G401 (cell line): ENCODE results near the gene AKAP11. TPM values are rescaled to one million over a fixed set of nuclear protein-coding genes. Genes with fewer than 3 reads are reported as not detected.

Experiments used
- DNase-seq: peaks from one replicate; pipeline ENCODE4 v3.0.0-alpha.2; 2015; ENCODE audit warnings: low spot score
- in situ Hi-C: cut with HindIII; loops from 2 replicates; pipeline ENCODE4 v1.10.0; 2016; ENCODE audit warnings: low sequenced_read_pairs, mixed read lengths
- total RNA-seq: library from RNA; depleted of rRNA; stranded (reverse); fragments of >200 nt; shearing (Covaris generic); gene quantifications from 2 replicates; pipeline ENCODE4 v1.2.3, GENCODE V29; 2014; rRNA removed

Gene AKAP11
- total RNA-seq, 1 experiment from 2014 or later, result 12.5 TPM

DNA sequence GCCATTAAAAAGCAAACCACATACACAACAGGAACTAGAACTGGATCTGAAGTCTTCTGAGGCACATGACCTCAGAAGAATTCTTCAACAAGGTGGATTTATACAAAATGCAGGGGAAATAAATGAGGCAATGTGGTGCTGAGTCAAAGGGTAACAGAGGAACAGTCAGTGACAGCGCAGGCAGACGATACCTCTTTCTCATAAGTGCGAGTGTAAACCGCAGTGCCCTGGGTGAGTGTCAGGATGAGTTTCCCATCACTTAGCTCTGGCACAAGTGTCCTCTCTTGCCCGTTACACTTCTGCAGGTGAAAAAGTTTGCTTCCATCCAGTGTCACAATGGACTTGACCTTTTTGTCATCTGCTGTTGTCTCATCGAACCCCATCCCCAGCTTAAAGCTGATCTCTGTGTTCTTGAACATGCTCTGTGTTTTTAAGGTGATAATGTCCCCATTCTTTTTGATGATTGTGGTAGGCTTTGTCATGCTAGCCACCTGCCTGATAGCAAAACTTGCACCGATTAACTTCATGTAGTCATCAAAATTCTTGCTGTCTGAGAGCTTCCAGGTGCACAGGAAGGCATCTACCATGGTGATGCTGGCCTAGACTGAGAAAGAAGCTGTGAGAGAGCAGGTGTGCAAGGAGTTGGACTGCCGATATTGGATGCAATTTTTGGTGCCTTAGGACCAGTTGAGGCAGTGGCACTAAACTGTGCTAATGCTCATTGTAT is 97.3 kb downstream of the AKAP11 start:
- in situ Hi-C loops, result no loop called here

GRCh38 chr13:42370229-42370628 is 98.3 kb downstream of the AKAP11 start:
- no peak for DNase-seq
- in situ Hi-C loops, result no loop called here

More for the DNA sequence above, 97.3 kb downstream of the AKAP11 start:
- no peak for DNase-seq

Other genes starting within 250 kb of the AKAP11 start
- gene DGKH, start 223.5 kb upstream of the AKAP11 start, total RNA-seq, result 1.8 and 2.3 TPM in 2 replicates